Nucleus accumbens (tissue), 56 donors: Measurements from ENCODE around the gene RIMKLA.

ENCODE experiments used
- DNase-seq, 56 donors: peaks; one replicate each; lab custom pipeline; 2025; lab: John Stamatoyannopoulos, UW

The RIMKLA gene, protein sequence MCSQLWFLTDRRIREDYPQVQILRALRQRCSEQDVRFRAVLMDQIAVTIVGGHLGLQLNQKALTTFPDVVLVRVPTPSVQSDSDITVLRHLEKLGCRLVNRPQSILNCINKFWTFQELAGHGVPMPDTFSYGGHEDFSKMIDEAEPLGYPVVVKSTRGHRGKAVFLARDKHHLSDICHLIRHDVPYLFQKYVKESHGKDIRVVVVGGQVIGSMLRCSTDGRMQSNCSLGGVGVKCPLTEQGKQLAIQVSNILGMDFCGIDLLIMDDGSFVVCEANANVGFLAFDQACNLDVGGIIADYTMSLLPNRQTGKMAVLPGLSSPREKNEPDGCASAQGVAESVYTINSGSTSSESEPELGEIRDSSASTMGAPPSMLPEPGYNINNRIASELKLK

GRCh38 chr1:42380586-42381279 is at the start of gene RIMKLA:
Gene RIMKLA (plus strand): TSS chr1:42380792. CDS start chr1:42380935, 143 bp downstream.
- peak in 47 of 56 donors; percentile 4 to 75 (median 45) for DNase-seq

- no peak for DNase-seq
These were observed 47.7 kb upstream of the RIMKLA start for GRCh38 chr1:42332877-42333276.

DNA sequence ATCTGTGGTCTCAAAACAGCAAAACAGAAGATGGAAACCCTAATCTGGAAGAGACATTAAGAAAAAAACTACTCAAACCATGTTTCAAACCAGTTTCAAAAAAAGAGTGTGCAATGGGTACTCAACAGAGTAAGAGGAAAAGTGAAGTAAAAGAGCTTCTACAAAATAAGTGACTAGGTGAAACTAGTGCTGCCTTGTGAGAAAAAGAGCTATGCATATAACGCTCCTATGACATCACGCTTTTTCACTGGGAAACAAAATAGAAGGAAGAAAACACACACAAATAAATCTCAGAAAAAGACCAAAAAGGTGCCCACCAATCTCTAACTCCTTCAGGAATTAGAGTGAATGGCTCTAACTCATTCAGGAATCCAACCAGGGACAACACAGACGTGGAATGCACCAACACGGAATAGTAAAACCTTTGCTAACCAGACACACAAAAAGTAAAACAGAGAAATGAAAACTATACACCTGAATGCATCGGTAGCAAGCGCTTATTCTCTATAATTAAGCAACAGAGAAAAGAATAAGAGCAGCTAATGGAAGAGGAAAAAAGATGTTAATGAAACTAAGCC is 46.8 kb upstream of the RIMKLA start:
- DNase-seq, result no peak

DNA sequence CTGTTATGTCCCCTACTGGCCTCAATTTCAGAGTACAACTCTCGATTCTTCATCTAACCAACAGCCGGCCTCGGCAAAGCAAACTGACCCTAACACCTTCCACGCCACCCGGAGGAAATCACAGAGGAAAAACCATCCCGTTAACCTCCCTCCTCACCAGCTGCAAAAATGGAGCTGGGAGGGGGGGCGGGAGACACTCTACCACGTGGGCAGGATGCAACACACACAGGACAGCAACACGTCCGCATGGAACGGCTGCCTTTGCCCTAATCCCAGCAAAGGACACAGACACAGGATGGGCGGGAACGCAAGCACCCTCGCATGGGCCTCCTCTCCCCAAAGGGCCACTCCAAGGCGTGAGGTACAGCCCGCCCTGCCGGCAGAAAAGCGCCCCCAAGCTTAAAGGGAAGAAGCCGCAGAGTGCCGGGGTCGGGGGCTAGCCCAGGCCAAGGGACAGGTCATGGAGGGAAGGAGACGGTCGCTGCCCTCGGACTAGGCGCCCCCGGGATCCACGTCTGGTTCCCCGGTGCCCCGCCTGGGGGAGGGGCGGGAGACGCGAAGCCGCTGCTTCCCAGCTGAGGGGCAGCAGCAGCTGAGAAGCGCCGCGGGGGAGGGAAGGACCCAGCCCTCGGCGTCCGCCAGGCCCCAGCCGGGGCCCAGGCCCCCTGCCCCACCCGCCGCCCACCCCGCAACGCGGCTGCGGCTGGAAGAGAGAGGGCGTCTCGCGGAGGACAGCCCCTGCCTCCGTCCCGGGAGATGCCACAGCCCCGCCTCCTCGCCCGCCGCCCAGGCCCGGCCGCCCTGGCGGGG is 46.1 kb upstream of the RIMKLA start:
- peak in 51 of 56 donors; percentile 9 to 77 (median 60) for DNase-seq

DNA sequence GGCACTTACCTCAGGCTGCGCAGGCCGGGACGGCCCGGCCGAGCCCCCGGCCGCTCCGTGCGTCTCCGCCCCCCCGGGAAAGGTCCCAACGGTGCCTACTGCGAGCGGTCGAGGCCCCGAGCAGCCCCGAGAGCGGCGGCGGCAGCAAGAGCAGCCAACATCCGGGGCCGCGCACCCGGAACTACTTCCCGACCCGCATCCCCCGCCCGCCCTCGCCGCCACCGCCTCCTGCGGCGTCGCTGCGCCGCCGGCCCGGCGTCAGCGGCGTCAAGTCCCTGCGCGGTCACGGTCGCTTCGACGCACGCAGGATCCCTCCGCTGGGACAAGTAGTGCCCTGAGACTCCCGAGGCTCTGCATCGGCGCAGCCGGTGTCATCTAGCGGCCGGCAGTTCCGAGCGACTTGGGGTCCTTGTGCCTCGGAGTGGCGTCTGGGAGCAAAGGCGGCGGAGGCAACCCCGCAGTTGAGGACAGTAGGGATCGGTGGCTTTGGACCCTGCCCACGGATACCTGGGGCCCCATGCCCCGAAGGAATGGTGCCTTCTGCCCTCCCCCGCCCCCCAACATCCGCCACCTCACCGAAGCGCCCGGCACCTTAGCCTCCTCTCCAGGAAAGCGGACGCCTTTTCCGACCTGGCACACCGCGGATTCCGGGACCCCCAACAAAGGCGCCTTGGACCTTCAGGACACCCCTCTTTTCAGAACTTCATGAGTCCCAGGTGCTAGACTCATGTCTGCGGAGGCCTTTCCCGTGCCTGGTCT is 45.4 kb upstream of the RIMKLA start, which contains the start of gene FOXJ3:
Gene FOXJ3, minus strand, starts transcription at position 186 of the 759 bp plus-strand sequence. CDS start 24,142 bp downstream, outside the sequence.
- peak in 55 of 56 donors; percentile 60 to 95 (median 87) for DNase-seq

GRCh38 chr1:42335809-42336518 is 44.6 kb upstream of the RIMKLA start:
- peak in 1 of 56 donors; percentile 8 for DNase-seq

GRCh38 chr1:42336978-42337377 is 43.6 kb upstream of the RIMKLA start:
- no peak for DNase-seq

DNA sequence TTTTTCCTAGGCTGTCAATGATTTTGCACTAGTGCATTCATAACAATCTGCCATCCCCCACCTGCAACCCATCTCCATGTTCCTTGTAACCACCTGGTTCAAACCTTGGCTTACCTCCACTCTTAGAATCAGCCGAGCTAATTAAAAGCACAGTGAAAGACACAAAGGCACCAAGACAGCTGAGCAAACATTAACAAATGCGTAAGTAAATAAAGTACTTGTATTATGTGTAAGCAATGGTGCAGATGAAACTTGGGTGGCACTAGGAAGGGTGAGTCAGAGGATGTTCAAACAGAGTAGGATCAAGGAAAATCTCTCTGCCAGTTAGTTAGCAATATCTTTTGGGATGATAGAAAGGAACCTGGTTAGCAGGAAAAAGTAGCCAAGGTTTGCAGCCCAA is 40.5 kb upstream of the RIMKLA start:
- DNase-seq, result no peak

DNA sequence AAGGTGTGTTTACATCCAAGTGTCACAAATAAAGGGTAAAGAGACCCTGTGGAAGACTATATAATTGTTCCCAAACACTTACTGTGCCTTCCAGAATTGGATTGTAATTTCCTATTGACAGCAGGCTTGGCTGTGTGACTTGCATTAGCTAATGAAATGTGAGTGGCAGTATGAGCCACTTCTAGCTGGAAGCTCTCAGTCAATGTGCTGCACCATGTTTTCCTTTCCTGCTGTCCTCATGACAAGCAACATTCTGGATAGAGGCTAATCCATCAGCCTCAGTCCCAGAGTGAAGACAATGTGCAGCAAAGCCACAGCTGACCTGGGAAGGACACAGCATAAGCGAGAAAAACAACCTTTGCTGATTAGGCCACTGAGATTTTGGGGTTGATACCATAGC is 39.7 kb upstream of the RIMKLA start:
- DNase-seq, result no peak

DNA sequence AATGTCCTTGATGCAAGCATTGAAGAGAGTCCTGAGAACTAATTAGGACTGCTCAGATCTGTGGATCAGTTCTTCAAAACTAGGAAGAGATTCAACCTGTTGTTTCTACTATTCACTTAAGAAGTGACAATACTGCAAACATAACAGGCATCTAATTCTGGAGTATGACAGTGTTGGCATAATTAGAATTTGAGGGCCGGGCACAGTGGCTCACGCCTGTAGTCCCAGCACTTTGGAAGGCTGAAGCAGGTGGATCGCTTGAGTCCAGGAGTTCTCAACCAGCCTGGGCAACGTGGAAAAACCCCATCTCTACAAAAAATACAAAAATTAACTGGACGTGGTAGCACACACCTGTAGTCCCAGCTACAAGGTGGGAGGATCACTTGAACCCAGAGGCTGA is 37.5 kb upstream of the RIMKLA start:
- DNase-seq, result no peak

DNA sequence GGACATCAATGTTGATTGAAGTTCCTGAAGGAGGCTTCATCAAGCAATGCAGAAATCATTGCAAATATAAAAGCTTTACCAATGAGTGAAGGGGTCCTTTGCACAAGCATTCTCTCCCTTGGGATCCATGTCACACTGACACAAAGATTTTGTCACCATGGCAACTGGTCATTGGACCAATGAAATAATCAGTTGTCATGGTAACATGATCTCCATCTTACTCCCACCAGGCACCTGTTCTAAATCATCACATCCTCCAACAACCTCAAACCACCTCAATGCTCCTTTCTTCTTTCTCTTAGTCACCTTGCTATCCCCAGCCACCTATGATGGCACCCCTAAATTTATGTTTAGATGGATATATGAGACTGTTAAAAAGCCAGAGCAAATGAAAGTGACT is 32.1 kb upstream of the RIMKLA start:
- peak in 1 of 56 donors; percentile 5 for DNase-seq

DNA sequence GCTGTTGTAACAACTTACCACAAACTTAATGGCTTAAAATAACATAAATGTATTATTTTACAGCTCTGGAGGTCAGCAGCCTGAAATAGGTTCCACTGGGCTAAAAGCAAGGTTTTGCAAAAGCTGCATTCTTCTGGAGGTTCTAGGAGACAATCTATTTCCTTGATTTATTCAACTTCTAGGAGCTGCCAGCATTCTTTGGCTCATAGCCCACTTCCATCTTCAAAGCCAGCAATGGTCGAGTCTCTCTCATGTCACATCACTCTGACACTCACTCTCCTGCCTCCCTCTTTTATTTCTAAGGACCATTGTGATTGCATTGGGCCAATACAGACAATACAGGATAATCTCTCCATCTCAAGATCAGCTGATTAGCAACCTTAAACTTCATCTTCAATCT is 30.5 kb upstream of the RIMKLA start:
- DNase-seq, result no peak

- no peak for DNase-seq
These were observed 21.8 kb upstream of the RIMKLA start for GRCh38 chr1:42358791-42359190.

GRCh38 chr1:42359466-42359865 is 21.1 kb upstream of the RIMKLA start:
- no peak for DNase-seq

GRCh38 chr1:42364089-42364488 is 16.5 kb upstream of the RIMKLA start:
- peak in 2 of 56 donors; percentile 7 to 16 for DNase-seq

GRCh38 chr1:42364542-42364941 is 16.1 kb upstream of the RIMKLA start:
- no peak for DNase-seq

DNA sequence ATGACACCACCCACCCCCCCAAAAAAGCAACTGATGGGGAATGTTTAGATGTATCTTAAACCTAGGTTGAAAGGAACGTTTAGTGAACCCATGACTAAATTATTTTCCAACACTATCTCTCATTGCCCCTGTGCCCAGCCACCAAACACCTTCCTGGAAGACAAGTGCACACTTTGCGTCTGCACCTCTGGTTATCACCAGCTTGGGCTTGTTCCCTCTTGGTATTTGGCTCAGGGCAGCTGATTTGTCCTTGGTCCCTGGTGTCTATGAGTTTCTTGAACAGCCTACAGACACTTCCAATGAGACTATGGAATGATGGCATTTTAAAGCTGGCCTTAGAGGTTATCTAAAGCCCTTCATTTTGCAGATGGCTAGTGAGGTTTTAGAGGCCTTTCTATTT is 15.5 kb upstream of the RIMKLA start:
- DNase-seq, result no peak

GRCh38 chr1:42368096-42368795 is 12.3 kb upstream of the RIMKLA start:
- no peak for DNase-seq
